GM19193 (cell line): ENCODE data around the gene ZFYVE27.

Experiments used
- POLR2A ChIP-seq: IDR thresholded peaks from 4 replicates; pipeline ENCODE4 v1.6.1; 2011; ENCODE audit not compliant: insufficient read depth, insufficient read length; ENCODE audit errors: extremely low read depth

The ZFYVE27 gene

DNA sequence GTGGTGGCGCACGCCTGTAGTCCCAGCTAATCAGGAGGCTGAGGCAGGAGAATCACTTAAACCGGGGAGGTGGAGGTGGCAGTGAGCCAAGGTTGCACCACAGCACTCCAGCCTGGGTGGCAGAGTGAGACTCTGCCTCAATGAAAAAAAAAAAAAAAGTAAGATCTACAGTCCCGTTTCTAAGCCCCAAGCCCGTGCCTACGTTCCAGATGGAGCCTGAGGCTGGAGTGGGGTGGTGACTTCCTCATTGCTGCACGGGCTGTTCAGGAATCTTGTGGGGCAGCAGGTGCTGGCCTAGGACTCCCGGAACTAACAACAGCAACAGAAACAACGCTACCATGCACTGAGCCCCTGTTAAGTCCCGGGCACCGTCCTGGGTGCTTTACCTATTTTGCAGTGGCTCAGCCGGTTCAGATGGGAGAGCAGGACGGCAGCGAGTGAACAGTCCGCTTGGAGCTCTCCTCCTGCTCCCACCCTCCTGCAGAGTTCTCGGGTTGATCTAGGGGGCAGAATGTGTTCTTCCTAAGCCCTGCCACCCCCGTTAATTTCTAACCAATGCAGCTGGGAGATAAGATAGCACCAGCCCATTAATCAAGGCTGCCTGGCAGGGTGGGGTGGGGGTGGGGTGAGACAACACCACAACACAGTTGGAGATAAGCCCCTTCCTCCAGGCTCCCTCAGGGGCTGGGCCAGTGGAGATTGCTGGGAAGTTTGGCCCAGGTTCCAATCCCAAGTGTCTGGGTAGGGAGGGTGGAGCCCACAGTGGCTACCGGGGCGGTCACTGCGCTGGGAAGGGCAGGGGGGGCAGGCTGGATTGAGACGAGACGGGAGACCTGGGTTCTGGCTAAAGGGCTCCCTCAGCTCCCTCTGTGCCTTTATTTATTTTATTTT, 51.9 kb downstream of the ZFYVE27 start:
- no peak for TF ChIP-seq POLR2A

DNA sequence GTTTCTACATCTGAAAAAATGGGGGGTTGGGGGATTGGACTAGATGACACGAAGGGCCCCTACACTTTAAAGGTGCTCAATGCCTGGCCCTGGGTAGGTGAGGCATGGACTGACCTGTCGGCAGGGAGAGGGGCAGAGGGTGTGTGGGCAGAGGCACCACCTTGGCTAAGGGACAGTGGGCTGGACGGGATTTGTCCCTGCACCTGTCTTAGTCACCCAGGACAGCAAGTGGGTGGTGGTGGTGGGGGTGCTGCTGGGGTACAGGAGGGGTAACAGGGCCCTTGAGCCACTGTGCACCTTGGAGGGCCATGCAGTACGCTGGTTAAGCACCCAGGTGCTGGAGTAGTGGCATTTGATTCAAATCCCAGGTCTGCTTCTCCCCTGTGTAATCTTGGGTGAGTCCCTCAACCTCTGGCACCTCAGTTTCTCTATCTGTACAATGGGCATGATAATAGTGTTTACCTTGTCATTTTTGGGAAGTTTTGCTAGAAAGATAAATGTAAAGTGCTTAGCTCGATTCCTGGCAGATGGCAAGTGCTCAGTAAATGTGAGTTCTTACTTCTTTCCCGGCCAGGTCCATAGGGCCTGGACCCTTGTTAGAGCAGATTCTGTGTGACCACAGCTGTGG, 53.0 kb downstream of the ZFYVE27 start:
- TF ChIP-seq POLR2A, result no peak

DNA sequence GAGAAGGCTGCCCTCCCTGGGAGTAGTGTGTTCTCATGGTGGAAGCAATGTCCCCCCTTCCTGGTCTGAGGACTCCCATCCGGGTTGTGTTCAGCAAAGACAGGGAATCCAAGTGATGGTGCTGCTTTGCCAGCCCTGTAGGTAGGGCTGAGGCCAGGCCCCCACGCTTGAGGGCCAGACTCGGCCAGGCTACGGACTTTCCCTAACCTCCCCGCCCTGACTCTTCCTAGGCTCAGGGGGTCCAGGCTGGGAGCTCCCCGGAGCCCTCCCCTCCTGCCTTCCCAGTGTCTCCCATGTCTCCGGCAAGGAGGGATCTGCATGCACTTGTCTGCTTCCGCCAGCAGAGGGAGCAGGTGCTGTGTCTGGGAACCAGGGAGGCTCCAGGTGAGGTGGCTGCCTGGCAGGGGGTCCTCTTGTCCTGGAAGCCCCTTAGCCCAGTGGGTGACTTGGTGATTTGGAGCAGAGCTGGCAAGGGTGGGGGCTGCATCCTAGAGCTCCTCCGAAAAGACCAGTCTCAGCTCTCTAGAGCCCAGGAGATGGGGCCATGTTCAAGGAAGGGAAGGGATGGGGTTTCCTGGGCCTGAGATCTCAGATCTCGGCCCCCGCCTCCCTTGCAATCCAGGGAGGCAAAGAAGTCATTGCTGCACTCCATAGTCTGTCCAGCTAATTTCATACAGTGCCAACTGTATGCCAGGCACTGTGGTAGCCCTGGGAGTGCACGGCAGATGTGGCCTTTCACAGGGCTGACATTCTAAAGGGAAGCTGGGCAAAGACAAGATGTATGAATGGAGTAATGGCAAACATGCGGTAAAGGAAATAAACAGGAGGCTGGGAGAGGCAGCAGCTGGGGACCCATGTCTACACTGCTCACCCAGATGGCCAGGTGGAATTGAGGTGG, 55.1 kb downstream of the ZFYVE27 start:
- TF ChIP-seq POLR2A, result no peak

DNA sequence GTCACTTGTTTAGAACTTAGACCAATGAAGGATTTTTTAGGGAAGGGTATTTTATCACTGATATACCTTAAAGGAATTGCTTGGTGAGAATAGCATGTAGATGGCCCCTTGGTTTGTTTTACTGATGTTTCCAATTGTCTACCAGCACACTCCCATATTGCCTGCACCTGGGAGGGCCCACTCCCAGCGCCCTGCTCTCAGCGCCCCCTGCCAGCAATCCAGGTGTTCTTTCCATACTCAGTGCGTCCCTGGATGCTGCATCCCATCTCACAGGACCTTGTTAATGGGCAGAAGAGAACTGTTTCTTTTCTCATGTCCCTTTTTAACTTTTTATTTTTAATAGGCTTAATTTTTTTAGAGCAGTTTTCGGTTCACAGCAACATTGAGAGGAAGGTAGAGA, 59.0 kb downstream of the ZFYVE27 start:
- TF ChIP-seq POLR2A, result no peak

DNA sequence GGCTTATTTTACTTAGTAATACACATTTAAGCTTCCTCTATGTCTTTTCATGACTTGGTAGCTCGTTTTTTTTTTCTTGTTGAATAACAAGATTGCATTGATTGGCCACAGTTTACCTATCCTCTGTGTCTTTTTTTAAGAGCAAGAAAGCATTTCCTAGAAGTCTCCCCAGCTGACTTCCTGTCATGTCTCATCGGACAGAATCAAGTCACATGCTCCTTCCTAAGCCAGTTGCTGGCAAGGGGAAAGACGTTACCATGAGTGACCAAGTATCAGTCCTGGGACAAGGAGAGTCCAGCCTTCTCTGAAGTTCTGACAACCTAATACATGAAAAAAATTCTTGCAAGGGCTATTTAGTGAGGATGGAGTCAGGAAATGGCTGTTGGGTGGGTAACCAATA, 59.7 kb downstream of the ZFYVE27 start:
- TF ChIP-seq POLR2A, result no peak

DNA sequence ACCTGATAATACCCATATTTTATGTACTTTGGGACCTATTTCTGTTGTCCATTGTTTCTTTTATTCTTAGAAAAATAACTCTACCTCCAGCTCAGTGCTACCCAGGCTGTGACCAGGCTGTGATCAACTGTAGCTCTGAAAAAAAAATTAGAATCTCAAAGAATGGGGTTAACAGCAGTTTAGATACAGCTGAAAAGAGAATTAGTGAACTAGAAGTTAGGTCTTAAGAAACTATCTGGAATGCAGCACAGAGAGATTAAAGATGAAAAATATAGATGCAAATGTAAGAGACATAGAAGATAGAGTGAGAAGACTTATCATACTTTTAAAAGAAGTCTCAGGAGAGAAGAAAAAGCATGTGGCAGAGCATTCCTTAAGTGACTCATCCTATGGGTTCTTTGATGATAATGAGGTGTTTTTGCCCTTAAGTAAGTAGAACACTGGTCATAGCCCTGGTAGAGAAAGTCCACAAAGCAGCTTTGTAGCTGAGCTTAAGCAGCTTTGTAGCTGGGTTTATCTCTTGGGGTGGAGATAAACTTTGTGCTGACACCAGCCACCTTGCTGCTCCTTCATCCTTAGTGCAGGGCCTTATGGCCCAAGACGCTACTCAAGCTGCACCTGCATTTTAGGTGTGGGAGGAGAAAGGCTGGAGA, 62.2 kb downstream of the ZFYVE27 start:
- TF ChIP-seq POLR2A, result no peak

DNA sequence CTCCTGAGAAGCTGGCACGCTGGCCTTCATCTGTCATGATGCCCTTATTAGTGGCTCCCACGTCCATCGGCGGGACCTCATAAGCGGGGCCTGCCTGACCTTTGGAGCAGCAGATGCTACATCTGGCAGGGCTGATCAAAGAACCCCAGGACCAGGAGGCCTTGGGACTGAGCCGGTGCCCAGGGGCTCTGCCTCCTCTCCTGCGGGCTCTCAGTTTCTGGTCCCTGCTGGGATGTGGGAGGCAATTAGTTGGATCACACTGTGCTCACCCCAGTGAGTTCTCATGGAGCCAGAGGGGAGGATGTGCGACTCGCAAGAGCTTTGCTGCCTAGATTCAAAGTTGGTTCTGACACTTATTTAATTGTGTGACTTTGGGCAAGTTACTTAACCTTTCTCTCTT, 63.5 kb downstream of the ZFYVE27 start:
- TF ChIP-seq POLR2A, result no peak

DNA sequence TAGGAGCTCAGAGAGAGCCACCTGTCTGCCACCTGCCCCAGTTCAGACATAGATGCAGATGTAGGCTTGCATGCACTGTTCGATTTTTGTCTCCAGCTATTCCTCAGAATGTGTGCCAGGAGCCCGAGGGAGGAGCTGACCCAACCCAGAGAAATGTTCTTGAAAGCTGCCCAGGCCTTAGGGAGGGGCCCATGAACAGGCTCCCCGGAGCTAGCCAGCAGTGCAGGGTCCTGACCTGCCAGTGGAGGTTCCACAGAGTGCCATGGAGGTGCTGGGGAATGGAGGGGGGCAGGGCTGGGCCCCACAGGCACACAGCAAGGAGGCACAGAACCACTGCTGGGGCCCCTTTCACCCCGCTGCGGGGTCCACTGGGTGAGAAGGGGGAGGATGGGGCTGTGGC, 64.5 kb downstream of the ZFYVE27 start:
- TF ChIP-seq POLR2A, result no peak

DNA sequence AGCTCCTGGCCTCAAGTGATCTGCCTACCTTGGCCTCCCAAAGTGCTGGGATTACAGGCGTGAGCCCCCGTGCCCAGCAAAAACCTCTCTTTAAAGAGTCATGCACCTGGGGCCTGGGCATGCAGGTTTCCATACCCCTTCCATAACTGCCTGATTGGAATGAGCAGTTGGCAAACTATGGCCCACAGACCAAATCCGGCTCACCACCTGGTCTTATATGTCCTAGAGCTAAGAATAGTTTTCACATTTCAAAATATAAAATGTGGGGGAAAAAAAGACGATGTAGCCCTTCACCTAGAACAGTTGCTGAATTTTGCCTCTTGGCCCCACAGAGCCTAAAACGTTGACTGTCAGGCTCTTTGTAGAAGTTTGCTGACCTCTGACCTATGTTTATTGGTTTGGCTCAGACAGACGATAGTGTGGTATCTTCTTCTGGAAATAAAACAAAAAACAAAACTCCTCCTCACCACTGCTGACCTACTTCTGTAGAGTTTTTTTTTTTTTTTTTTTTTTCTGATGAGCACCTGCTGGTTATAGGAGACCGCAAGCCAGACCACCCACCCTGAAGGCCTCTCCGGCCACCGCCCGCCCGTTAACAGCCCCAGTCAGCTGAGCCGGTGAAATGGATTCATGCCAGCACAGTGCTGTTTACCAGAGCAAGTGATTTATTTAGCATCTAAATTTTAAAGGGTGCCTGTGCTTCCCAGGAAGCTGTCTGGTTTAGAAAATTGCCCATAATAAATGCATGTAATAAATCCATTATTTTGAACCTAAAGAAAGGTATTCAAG, 68.4 kb downstream of the ZFYVE27 start:
- TF ChIP-seq POLR2A, result no peak

DNA sequence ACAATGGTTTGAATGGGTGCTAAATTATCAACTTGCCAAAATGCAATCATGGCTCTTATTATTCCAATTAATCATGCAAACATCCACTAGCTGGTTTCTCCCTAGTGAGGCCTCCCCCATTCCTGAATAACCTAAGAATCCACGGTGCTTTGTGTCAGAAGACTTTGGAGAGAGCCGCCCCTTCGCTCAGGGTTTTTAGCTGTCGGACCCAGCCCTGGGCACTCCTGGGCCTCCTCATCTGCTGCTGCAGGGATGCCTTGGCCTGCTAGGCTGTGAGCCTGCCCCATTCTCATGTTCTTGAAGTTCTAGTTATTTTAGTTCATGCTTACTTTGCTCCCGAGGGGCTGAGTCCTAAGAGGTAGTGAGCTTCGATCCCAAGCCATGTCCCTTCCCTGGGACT, 69.0 kb downstream of the ZFYVE27 start:
- no peak for TF ChIP-seq POLR2A

DNA sequence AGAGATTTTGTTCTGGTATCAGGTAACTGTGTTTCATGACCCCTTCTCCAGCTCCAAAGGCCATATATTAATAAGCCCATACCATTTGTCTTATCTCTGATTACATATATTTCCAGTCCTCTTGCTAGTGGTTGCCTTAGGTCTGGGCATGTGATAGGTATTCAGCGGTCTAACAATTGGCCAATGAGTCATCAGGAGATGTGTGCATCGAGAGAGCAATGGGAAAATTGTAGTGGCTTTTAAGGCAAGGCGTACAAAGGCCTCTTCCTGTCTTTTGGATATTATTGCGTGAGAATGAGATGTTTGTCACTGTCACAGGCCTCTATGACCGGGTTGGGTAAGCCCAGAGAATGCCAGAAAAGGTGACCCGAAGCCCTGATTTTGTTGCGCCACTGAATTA, 73.5 kb downstream of the ZFYVE27 start:
- no peak for TF ChIP-seq POLR2A
